GM12892 (cell line): Measurements from ENCODE around the gene RAPGEF2.
"Not testable (repeated sequence)": the region's sequence is repeated elsewhere in the genome, so short reads cannot be mapped to it uniquely, and the experiment has no call there.

Source experiments
- POLR2A ChIP-seq: IDR thresholded peaks from 2 replicates; pipeline ENCODE4 v1.6.1; 2011; ENCODE audit warnings: low read depth, low read length, control low read depth
- TAF1 ChIP-seq: IDR thresholded peaks from 2 replicates; pipeline ENCODE4 v1.6.1; 2011; ENCODE audit warnings: low read depth, mild to moderate bottlenecking, control low read depth, low read length, borderline replicate concordance

DNA sequence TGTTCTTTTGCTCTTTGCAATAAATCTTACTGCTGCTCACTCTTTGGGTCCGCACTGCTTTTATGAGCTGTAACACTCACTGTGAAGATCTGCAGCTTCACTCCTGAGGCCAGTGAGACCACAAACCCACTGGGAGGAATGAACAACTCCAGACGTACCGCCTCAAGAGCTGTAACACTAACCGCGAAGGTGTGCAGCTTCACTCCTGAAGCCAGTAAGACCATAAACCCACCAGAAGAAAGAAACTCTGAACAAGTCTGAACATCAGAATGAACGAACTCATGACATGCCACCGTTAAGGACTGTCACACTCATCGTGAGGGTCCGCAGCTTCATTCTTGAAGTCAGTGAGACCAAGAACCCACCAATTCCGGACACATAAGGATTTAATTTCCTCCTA is 276.2 kb downstream of the RAPGEF2 start:
- not testable (repeated sequence) for TF ChIP-seq POLR2A, TAF1
